GM21737 (cell line): ENCODE results near the gene PPM1H.
"Not testable (repeated sequence)": the region's sequence is repeated elsewhere in the genome, so short reads cannot be mapped to it uniquely, and the experiment has no call there.

Source experiments
- ATAC-seq: cut with Tn5 transposase; IDR thresholded peaks from one replicate; pipeline ENCODE4 v1.9.1; 2021; ENCODE audit warnings: mild to moderate bottlenecking, moderate library complexity; ENCODE audit not compliant: unreplicated experiment

PPM1H gene

DNA sequence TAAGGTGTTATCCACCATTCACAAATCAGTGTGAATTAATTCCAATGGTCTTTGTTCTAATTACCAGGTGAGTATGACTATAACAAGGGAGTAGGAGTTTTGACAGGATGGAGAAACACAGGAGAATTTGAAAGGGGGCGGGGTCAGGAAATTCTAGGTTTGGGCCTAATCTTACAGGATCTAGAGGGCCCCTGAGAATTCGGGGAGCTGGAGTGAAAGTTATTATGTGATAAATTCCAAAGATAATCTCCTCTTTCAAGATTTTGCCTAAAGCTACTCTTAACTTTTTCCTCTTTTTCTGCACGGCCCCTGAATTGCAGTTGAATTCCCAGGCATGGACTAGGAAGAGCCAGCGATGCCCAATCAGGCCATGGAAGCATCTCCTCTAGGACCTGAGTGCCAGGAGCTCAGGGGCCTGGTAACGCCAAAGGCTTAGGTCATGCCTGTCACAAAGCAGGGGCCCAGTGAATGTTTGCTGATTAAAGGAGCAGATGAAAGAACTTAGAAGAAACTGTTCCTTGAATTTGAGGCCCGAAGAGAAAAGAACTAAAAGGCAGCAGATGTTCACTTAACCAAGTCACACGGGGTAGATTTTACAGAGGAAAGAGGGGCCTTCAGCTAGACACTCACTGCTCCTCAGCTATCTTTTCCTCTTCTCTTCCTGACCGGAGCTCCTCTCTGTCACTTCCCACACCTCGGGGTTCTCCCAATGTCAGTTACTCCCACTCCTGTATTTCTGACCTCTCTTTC lies 195.5 kb downstream of the PPM1H start:
- no peak for ATAC-seq

DNA sequence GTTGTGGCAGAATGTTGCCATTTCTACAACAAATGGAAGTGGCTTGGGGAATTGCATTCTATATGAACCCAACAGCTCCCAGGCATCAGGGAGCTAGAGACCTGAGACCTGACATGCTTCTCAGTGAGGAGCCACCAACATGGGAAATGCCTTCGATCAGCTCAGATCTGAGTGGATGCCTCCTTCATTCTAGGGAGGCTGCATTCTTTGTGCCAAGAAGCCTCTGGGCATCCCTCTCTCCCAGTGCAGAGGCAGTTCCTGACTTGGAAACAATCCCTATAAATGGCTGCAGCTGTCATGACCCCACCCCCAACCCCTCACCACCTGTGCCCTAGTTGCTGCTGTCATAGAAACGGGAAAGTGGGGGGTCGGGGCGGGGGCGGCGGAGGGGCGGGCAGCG lies 196.3 kb downstream of the PPM1H start:
- no peak for ATAC-seq

DNA sequence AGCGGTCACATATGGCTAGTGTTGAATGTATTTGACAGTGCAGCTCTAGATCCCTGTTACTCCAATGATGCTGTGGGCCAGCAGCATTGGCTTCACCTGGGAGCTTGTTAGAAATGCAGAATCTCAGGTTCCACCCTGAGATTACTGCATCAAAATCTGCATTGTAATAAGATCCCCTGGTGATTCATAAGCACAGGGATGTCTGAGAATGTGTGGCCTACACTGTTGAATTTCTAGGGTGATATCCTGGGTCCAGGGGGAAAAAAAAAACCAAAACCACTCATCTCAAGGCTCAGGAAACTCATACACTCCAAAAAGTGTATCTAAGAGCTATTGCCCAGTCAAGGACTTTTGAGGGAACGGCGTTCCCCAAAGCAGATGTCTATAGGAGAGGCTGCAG lies 196.8 kb downstream of the PPM1H start:
- ATAC-seq: no peak

DNA sequence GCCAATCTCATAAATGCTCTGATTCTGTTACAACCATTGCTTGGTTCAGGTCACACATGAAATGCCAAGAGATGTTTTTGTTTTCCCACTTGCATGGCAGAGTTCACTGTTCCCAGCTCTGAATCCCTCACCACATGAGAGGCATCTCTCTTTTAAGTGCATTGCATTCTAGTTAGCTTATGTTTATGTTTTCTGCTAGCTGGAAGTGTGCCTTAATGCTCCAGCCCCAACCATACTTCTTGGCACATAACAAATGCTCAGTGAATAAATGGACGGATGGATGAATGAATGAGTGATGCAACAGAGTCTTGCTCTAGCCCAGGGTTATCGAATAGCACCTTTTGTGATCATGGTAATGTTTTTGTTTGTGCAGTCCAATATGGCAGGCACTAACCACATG lies 197.3 kb downstream of the PPM1H start:
- no peak for ATAC-seq

DNA sequence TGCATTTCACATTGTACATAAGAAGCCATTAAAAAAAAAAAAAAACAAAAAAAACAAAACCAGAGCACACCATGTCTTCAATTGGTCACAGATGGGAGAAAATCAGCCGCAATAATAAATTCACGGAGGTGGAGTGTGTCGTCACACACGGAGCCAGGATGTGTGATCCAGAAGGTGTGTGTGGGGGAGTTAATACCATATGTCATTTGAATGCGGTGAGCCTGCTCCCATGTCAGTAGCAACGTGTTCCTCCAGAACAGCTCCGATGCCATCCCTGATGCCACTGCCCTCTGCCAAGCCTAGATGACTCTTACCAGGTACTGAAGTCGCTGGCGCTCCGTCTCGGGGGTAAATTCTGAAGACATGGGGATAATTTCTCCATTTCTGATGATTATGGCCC lies 197.8 kb downstream of the PPM1H start:
- ATAC-seq: no peak

DNA sequence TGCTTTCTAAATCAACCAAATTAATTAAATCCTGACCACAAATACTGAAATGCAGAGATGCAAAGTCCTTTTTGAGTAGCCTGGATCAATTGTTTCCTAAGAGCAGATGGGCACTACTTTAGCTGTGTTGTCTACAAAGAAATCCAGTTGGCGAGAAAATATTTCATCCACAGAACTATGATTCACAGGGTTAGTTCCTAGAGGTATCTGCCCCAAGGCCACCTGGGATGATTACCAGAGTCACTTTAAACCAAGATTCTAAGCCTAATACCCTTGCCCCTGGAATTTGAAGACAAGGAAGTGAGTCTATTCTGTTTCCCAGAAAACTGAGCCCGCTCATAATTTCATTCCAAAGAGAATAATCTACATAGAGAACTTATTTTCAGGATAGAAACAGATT lies 198.4 kb downstream of the PPM1H start:
- ATAC-seq: no peak

DNA sequence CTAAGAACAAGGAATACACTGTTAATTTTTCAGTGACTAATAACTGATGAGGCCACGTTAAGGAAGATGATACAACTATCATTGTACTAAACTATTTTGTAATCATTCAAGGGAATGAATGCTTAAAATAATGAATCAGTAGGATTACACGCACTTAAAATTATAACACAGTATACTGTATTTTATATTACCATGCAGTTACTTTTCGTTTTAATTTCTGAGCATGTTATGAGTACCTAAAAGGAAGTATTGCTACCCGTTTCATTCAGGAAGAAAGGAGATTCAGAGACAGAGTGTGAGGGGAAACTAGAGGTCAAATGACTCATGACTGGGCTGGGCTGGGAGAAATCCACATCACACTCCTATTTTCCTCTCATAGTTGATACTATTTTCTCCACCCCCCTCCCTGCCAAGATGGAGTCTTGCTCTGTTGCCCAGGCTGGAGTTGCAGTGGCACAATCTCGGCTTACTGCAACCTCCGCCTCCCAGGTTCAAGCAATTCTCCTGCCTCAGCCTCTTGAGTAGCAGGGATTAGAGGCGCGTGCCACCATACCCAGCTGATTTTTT lies 202.0 kb downstream of the PPM1H start:
- no peak for ATAC-seq

DNA sequence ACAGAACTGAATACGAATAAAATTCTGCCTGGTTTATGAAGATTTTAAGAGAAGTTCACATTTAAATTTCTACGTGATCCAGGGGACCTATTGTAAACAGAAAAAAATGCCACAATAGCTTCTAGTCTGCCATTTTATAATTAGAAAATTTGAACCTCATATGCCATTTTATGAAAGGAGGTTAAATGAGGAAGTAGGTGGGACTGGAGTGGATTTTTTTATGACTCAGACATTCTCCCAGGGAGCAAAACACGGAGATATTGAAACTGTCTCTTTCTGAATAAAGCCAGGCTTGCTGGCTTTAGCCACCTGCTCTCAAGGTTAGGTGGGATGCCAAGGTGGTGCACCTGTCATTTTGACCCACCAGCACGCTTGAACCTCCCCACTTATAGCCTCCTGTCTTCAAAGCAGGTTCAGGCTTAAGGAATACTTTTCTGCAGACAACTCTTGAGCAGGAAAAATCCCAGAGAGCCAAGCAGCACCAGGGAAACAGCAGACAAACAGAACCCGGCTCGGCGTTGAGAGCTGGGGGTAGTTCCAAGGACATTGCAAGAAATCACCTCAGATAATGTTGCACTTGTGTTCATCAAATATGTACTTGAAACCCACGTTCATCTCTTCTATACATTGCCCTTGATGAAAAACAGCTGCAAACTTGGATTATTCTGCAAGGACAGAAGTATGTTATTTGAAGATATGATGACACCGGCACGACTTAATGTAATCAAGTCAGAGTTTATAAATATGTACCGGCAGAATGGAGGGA lies 203.7 kb downstream of the PPM1H start:
- ATAC-seq: no peak

DNA sequence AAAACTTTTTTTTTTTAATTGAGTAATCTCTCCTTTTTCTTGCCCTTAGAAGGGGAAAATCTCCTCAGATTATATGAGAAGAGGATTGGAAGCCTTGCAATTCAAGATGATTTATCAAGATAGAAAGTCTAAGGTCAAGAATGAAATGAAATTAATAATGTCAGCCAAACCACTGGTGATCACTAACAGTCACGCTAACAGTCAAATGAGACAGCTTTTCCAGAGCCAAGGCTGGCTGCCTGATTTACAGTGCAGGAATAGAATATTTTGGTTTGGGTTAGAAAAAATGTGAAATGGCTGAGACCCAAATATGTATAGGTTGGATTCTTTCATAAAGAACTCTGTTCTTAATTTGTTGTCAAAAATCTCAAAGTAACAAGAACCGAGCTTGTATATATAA lies 204.3 kb downstream of the PPM1H start:
- no peak for ATAC-seq

DNA sequence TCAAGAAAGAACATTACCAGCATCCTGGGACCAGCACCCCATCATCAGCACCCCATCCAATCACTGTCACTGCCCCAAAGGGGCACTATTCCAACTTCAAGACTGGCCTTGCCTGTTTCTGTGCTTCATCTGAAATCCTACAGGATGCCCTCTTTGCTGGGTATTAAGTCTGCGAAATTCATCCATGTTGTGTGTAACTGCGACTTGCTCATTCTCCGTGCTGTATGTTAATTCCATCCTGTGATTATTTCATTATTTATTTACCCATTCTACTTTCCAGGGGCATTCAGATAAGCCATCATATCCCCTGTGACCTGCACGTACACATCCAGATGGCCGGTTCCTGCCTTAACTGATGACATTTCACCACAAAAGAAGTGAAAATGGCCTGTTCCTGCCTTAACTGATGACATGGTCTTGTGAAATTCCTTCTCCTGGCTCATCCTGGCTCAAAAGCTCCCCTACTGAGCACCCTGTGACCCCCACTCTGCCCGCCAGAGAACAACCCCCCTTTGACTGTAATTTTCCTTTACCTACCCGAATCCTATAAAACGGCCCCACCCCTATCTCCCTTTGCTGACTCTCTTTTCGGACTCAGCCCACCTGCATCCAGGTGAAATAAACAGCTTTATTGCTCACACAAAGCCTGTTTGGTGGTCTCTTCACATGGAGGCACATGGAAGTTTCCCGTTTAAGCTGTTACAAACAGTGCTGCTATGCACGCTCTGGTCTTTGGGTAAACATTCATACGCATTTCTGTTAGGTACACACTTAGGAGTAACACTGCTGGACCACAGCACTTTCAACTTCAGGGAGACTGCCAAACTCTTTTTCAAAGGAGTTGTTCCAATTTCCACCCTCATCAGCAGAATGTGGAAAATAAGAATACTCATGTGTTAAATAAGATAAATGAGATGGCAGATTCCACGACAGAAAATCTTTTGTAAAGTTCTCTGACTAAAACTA lies 205.1 kb downstream of the PPM1H start:
- not testable (repeated sequence) for ATAC-seq

DNA sequence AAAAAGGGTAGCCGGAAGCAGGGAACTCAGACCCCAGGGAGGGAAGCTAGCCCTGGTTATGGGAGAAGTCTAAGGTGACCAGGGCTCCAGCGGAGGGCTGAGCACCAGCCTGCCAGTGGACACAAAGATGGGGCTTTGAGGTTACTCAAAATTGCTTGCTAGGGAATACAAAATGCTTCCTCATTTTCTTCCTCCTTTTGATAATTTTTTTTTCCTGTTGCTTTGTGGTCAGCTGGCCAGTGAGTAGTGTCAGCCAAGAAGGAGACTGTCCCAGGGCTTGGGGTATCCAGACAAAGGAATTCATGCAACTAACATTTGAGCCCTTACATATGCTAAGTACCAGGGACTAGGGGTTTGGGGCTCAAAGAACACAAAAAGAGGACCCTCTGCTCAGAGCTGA lies 206.2 kb downstream of the PPM1H start:
- no peak for ATAC-seq

DNA sequence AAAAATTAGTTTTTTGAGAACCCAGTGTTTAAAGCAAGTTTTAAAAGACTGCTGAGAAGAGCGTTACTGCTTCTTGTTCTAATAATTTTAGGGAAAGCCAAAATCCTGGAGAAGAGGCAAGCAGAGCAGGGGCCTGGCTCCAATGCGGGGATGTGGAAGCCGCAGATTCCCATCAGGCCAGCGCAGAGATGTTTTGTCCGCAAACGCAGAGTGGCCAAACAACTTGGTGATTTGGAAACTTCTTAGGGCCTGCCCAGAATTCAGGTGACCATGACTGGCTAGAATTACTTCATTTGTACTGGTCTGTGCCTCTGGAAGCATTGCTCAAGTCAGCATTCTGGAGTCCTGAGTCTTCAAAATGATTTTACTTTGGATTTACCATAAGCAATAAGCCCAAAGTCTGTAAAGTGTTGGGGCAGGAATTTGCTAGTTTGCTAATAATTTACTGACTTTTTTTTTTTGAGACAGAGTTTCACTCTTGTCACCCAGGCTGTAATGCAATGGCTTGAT lies 208.4 kb downstream of the PPM1H start:
- ATAC-seq: no peak

DNA sequence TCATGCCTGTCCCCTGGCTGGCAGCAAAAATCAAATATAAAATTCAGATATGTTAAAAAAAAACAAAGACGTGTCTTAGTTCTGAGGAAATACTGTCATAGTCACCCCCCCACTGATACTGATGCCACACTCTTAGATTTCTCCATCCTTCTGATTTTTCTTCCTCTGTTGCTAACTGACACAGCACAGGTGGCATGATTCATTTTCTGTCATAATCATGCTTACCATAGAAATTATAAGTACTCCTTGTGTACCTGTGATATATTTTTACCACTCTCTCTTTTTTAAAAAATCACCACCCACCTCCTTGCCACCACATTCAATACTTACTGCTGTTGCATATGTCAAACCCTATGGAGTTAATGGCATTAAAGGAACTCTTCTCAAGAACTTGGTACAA lies 209.2 kb downstream of the PPM1H start:
- ATAC-seq: no peak

DNA sequence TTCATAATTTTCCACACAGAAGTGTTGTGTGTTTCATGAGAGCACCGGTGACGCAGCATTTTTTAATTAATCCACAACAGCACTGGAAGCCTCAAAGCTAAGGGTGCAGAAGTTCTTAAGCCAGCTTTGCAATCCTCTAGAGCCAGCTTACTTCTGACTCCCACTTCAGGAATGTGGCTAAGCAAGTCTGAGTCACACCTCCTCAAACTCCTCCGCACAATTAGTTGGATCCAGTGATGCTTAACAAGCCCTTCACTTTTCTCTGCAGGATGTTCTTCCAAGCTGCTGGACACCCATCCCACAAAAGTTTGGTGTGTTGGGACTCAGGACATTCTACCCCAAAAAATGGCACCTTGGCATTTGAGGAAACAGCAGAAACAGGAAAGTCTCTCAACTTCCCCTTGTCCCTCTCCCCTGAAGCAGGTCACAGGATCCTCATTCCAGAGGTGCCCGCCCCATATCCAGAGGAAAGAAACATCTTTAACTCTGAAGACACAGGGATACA lies 210.0 kb downstream of the PPM1H start:
- ATAC-seq: no peak

DNA sequence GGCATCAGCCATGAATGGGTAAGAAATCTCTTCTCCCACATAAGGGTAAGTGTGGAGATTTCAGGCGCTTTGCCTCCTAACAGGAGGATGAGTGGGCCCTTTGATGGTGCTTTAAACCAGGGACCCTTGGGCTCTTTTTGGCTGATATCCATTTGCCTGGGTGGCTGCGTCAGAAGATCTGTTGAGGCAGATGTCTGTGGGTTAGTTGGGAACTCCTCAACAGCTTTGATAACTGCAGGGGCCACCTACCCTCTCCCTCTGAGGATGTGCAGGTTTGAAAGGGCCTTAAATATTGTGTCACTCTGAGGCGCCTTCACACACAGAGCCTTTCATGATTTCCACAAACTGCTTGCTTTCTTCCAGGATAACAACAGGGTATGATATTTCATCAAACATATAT lies 210.7 kb downstream of the PPM1H start:
- no peak for ATAC-seq

DNA sequence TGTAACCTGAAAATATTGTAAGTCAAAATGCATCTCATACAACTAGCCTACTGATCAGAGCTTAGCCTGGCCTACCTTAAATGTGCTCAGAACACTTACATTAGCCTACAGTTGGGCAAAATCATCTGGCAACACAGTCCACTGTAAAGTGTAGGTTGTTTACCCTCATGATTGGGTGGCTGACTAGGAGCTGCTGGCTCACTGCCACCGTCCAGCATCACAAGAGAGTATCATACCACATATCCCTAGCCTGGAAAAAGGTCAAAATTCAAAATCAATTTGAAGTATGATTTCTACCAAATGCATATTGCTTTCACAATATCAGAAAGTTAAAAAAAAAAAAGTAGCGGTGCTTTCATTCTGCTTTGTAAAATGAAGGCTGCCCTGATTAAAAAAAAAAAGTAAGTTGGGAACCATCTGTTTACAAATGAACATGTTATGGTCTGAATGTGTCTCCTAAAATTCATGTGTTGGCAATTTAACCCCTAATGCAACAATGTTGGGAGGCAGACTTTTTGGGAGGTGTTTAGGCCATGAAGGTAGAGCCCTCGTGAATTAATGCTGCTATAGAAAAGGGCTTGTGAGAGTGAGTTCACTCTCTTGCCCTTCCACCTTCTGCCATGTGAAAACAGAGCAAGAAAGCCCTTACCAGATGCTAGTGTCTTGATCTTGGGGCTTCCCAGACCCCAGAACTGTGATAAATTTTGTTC lies 211.8 kb downstream of the PPM1H start:
- ATAC-seq: no peak

DNA sequence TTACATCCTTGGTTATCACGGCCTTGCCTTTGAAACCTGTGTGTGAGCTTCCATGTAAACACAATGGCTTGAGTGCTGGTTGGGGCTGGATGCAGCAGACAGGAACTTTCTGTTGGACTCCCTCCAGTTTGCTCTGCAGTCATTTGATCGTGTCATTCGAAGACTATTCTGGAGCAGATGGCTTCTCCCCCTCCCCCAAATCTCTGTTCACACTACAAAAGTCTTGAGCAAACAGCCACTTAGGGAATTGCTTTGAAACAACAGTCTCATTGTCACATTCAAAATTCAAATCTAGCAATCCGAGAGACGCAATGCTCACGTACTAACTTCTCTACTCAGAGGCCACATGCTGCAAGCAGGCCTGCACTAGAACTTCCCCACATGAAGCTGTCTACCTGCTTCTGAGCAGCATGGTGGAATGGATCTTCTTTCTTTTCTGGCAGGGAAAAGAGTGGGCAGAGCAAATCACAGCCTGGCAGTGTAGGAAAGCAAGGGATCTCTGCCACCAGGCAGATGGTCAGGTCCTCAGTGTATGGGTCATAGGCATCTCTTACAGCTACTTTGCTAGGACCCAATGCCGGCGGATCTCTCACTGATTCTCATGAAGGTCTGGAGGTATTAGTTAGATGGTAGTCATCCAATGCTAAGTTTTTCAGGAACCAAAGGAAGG lies 214.2 kb downstream of the PPM1H start:
- no peak for ATAC-seq

DNA sequence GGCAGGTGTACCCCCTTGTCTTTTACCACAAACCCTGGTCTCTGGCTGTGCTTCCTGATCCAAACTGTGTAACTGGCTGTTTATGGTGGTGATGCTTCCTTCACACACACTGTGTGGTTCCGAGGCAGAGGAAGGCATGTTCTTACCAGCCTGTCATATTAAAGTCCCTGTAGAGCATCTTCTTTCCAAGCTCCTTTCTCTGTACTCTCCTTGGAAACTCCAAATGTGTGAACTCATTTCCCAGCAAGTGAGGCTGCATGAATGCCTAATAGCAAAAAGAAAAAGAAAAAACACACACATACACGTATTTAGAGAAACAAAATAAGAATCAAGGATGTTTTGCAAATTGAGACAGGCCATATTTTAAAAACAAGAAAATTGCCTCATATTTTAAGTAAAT lies 214.9 kb downstream of the PPM1H start:
- ATAC-seq: no peak

DNA sequence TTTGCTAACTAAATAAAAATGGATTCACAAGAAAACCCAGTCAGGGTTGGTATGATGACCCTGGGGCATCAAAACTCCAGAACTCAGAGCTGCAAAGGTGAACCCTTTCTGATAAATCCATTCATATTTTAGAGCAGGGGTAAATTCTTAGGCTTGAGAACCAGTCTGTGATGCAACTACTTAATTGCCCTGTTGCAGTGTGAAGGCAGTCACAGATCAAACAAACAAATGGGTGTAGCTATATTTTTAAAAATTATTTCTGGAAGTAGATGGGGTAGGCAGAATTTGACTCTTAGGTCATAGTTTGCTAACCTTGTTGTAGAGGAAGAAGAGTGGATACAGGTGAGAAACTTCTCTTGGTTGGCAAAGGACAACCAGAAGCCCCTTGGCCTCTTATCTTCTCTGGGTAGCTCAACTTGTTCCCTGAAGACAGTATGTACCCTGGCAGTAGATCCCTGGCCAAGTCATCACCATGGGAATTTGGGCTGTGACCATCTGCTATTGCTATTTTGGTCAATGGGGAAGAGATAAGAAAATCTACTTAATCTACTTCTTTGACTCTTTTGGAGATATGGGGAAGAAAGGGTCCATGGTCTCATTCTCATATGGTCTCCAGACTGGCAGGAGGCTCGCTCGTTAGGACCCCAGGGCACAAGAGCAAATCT lies 216.1 kb downstream of the PPM1H start:
- no peak for ATAC-seq
